ENCODE results near the gene KLHL40.

DNA sequence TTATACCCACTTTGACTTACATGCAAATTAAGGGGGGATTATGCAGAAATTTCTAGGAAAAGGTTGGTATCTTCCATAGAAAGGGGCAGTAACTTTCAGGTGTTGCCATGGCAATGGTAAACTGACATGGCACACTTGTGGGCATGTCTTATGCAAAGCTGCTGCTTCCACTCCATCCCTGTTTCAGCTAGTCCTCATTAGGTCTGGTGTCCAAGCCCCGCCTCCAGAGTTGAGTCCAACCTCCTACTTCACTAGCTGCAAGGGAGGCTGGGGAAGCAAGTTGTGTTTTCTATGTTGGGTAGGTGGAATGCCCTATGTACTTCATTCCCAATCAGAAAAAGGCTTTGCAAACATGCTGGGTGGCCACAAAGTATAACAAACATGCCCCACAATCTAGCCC is 14.7 kb upstream of the KLHL40 start:
- TF ChIP-seq, protein P1, sequence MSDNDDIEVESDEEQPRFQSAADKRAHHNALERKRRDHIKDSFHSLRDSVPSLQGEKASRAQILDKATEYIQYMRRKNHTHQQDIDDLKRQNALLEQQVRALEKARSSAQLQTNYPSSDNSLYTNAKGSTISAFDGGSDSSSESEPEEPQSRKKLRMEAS (IDR thresholded peaks at IDR 0.05), result no peak
- TF ChIP-seq YY1 (IDR thresholded peaks at IDR 0.05; ENCODE audit: low read depth) (no peak), EGR1 (IDR thresholded peaks at IDR 0.05) (no peak), REST (IDR thresholded peaks at IDR 0.05; ENCODE audit: low read depth) (no peak)

All from Ishikawa (cell line).